GM20431 (cell line): ENCODE data around the gene FAM50A.

Experiments
- in situ Hi-C: fragments of 300-500 bp; cut with MseI, MboI; formaldehyde crosslinking; loops from one replicate; pipeline ENCODE4 v1.15.0; 2020; ENCODE audit warnings: low sequenced_read_pairs; ENCODE audit not compliant: unreplicated experiment

Gene FAM50A

DNA sequence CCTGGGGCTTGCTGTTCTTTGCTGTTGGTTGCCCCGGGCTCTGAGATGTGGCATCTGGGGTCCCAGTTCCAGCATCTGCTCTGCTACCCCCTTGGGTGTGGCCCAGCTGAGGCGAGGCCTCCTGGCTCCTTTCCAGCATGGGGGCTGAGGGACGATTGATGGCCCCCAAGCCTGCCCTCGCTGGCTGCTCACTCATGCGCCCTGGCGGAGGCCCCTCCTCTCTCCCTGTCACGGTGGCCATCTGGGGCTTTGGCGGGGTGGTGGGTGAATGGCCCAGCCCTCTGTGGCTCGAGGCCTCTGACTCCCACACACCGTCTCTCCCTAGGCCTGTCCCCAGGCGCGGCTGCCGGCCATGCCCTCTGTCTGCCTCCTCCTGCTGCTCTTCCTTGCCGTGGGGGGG, 15.9 kb downstream of the FAM50A start:
- in situ Hi-C loops: no loop called here

DNA sequence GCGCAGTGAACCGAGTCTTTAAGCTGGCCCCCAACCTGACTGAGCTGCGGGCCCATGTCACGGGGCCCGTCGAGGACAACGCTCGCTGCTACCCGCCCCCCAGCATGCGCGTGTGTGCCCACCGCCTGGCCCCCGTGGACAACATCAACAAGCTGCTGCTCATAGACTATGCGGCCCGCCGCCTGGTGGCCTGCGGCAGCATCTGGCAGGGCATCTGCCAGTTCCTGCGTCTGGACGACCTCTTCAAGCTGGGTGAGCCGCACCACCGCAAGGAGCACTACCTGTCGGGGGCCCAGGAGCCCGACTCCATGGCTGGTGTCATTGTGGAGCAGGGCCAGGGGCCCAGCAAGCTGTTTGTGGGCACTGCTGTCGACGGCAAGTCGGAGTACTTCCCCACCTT, 16.4 kb downstream of the FAM50A start:
- in situ Hi-C loops: no loop called here

DNA sequence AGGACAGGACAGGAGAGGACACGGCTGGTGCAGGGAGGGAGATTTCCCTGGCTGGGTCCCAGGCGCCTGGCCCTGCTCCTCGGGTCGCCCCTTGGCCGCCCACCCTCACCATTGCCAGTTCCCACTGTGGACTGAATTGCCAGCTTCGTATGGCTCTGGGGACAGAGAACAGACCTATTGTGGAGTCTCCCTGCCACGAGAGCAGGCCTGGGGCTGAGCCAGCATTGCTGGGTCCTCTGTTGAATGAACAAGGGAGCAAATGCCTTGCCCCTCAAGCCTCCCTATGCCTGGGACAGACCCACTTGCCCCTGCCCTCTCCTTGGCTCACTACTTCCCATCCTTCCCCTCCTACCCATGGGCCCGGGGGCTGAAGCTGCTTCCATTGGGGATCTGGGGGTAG, 18.5 kb downstream of the FAM50A start:
- in situ Hi-C loops: no loop called here

DNA sequence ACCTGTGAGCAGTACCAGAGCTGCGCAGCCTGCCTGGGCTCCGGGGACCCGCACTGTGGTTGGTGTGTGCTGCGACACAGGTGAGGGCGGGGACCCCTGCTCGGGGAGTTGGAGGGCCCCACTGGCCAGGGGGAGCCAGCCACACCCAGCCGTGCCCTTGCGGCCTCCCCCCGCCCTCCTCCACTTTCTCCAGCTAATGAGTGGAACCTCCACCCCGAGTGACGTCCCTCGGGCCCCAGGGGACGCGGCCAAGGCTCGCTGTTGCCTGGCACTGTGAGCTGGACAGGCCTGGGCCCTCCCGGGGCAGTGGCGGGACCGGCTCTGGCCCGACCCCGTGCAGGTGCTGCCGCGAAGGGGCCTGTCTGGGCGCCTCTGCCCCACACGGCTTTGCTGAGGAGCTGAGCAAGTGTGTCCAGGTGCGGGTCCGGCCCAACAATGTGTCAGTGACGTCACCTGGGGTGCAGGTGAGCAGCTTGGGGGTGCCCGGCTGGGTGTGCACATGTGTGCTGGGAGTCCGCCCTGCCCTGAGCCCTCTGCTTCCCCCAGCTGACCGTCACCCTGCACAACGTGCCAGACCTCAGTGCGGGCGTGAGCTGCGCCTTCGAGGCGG, 19.8 kb downstream of the FAM50A start:
- in situ Hi-C loops: no loop called here

DNA sequence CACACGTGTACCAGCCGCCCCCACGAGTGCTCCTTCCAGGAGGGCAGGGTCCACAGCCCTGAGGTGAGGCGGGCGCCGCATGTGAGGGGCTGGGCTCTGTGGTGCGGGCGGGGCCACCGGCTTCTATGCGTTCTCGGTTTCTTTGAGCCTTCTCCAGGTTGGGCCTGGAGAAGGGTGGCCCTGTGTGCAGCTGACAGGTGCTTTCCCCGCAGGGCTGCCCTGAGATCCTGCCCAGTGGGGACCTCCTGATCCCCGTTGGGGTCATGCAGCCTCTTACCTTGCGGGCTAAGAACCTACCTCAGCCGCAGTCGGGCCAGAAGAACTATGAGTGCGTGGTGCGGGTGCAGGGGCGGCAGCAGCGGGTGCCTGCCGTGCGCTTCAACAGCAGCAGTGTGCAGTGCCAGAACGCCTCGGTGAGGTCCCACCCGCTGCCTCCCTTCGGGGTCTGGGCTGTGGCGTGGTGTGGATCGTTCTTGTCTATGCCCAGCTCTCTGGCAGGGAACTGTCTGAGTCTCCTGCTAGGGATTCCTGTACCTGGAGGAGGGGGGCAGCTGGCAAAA, 20.9 kb downstream of the FAM50A start:
- in situ Hi-C loops: no loop called here

DNA sequence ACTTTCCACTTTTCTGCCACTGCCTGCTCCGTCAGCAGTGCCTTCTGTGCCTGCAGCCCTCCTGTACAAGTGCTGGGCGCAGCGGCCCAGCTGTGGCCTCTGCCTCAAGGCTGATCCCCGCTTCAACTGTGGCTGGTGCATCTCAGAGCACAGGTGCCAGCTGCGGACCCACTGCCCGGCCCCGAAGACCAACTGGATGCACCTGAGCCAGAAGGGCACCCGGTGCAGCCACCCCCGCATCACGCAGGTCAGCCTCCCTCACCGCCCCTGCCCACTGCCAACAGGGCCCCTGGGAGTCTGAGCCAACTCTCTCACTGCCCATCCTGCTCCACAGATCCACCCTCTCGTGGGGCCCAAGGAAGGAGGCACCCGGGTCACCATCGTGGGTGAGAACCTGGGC, 21.7 kb downstream of the FAM50A start:
- in situ Hi-C loops: no loop called here

DNA sequence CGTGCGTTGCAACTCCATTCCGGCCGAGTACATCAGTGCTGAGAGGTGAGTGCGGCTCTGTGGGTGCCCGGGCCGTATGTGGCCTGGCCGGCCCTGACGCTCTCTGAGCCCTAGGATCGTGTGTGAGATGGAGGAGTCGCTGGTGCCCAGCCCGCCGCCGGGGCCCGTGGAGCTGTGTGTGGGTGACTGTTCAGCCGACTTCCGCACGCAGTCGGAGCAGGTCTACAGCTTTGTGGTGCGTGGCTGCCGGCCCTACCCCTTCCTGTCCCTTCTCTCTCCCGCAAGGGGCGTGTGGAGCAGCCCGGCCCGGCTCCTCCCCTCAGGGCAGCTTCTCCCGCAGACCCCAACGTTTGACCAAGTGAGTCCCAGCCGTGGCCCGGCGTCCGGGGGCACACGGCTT, 22.1 kb downstream of the FAM50A start:
- in situ Hi-C loops: no loop called here

DNA sequence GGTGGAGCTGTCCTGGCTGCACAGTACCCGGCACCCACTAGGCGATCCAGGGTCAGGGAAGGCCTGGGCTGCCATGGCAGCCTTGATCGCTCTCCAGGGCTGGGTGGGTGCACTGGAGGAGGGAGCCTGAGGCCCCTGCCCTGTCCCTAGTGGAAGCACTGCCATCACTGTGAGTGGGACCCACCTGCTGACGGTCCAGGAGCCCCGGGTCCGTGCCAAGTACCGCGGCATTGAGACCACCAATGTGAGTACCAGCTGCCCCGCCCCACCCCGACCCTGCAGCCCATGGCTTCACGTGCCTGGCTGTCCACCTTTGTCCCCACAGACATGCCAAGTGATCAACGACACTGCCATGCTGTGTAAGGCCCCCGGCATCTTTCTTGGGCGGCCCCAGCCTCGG, 23.0 kb downstream of the FAM50A start:
- in situ Hi-C loops: no loop called here

DNA sequence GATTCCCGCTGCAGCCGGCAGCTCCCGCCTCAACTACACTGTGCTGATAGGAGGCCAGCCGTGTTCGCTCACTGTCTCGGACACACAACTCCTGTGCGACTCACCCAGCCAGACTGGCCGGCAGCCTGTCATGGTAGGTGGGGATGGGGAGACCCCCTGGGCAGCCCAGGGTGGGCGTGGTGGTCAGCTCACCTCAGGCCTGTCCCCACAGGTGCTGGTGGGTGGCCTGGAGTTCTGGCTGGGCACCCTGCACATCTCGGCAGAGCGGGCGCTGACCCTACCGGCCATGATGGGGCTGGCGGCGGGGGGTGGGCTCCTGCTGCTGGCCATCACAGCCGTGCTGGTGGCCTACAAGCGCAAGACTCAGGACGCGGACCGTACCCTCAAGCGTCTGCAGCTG, 23.6 kb downstream of the FAM50A start:
- in situ Hi-C loops: no loop called here

DNA sequence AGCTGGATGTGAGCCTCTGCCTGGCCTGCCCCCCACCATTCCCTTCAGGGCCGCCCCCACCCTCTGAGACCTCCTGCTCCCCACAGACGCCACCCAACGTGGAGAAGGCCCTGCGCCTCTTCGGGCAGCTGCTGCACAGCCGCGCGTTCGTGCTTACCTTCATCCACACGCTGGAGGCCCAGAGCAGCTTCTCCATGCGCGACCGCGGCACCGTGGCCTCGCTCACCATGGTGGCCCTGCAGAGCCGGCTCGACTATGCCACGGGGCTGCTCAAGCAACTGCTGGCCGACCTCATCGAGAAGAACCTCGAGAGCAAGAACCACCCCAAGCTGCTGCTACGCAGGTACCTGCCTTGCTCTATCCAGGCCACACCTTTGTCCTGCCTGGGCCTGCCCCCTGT, 24.3 kb downstream of the FAM50A start:
- in situ Hi-C loops: no loop called here

DNA sequence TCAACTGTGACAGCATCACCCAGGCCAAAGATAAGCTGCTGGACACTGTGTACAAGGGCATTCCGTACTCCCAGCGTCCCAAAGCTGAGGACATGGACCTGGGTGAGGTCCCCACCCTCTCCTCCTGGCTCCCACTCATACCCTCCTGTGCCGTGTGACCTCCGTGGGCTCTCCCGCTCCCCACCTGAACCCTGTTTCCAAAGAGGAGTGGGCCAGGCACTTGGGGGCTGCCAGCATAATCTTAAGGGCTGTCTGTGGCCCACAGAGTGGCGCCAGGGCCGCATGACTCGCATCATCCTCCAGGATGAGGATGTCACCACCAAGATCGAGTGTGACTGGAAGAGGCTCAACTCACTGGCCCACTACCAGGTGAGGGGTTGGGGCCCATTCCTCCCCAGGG, 25.2 kb downstream of the FAM50A start:
- in situ Hi-C loops: no loop called here

DNA sequence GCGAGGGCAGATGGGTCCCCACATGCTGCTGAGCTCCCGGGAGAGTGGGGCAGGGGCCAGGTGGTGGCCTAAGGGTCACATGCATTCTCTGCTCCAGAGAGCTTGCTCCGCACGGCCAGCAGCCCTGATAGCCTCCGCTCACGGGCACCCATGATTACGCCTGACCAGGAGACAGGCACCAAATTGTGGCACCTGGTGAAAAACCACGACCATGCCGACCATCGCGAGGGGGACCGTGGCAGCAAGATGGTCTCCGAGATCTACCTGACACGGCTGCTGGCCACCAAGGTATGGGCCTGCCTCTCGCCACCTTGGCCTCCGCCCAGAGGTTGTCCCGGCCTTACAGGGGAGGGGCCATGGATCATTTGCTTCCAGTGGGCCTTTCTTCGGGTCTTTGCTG, 25.9 kb downstream of the FAM50A start:
- in situ Hi-C loops: no loop called here

DNA sequence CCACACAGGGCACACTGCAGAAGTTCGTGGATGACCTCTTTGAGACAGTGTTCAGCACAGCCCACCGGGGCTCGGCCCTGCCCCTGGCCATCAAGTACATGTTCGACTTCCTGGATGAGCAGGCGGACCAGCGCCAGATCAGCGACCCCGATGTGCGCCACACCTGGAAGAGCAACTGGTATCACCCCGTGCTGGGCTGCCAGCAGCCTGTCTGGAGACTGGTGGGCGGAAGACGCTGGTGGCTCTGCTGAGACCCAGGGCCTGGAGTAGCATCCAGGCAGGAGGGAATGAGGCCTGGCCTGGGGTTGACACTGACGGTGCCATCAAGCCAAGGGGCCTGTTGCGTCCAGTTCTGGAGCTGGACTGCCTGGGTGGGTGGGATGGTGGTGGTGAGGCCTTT, 26.5 kb downstream of the FAM50A start:
- in situ Hi-C loops: no loop called here

DNA sequence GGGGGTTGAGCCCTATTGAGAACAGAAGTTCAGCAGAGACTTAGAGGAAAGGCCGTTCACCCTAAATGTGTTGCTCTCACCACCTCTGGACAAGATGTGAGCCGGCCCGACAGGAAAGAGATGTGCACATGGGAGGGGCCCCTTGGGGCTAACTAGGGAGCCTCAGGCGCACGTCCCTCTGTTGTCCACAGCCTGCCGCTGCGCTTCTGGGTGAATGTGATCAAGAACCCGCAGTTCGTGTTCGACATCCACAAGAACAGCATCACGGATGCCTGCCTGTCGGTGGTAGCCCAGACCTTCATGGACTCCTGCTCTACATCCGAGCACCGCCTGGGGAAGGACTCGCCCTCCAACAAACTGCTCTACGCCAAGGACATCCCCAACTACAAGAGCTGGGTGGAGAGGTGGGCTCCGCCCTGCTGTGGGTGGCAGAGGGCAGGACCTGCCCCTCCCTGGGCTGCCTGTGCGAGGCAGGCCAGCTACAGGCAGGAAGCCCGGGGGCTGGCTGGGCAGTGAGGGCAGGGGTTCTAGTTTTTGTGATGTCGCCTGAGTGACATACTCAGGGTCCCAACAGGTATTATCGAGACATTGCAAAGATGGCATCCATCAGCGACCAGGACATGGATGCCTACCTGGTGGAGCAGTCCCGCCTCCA, 27.1 kb downstream of the FAM50A start:
- in situ Hi-C loops: no loop called here

DNA sequence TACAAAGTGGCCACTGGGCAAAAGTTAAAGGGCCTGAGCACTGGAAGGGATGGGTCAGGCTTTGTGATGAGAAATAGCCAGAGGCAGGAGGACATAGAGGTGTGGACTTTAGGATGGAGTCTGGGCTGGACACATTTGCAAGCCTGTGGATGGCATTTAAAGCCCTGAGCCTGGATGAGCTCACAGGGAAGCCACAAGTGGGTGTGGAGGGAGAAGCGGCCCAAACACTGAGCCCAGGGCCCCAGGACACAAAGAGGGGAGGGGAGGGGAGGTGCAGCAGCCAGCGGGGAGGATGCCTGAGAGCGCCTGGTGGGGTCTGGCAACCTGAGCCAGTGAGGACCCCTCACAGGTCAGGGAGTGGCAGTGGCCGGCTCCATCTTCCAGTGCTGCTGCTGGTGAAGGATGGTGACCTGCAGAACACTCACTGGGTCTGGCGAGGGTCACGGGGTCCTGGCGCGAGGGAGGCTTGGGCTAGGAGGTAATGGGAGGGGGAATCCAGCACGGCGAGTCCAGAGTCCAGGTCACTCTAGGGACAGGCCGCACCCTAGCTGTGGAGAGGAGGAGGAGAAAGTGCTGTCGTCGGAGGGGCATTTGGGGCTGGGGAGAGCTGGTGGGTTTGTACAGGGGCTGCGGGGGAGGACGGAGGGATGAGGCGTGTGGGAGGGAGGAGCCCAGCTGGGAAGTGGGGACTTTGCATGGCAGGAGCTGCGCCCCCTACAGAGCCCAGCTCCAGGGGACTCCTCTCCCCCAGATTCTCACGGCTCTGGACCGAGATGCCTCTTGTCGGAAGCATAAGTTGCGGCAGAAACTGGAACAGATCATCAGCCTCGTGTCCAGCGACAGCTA, 28.1 kb downstream of the FAM50A start:
- in situ Hi-C loops: no loop called here

DNA sequence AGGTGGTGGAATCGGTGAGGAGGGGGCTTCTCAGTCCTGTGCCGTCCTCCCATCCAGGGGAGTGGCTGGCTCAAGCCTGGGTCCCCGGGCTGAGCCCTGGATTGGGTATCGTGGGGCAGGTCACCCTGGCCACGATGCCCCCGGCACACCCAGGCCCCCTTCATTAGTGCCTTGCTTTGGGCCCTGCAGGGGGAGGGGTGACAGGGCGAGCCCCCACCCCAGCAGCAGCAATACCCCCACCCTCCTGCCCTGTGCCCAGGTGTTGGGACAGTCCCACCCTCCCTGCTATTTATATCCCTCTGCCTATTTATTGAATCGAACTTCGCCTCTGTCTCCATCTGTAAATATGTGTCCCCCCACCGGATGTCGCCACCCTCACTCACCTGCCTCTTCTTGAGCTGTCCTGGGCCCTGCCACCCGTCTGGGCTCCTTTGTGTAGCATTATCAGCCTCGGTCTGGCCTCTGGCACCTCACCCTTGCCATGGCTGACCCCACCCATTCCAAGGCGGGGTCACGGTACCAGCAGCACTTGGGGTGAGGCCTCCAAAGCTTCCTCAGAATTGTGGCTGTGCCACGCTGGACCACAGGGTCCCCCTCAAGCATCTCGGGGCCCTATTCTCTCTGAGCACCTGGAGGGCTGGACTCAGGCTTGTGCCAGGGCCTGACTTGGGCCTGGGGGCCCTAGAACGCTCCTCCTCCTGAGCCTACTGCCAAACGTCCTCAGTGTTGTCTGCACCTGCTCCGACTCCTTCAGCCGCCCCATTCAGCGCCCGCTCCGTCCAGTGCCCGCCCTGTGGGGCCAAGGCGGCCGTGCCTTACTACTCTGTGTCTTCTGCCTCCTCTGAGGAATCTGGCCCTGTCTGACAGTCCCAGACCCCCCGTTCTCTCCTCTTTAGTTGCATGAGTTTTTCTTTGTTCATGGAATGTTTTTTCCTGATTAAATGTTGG, 29.0 kb downstream of the FAM50A start:
- in situ Hi-C loops: no loop called here

DNA sequence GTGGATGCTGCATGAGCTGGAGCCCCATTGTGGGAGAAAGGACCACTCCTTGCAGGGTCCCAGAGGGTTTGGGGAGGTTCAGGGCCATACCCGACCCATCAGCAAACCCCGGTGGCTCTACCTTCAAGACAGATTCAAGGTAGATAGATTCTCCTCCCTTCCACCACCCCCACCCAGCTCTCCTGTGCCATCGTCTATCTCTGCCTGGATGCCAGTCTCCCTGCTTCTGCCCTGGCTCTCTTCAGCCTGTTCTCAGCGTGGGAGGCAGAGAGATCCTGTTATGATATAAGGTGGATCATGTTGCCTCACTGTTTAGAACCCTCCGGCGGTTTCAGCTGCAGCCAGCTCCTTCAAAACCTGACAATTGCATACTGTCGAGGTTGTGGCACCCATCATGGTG, 29.7 kb downstream of the FAM50A start:
- in situ Hi-C loops: no loop called here

DNA sequence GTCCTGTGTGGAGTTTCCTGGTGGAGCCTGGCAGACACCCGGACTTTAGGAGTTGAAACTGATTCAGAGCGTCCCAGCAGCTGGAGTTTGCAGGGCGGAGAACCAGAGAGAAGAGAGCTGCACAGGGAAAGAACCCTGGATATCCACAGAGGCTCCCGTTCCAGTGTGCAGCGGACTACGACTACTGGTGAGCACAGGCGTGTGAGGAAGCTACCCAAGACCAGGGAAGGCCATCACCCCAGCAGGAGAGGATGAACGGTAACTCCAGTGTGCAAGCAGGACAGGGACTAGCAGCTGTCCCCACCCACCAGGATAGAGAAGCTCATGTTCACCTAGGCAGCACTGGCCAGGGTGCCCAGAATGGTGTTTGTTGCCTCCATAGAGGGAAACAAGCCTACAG, 32.9 kb downstream of the FAM50A start:
- in situ Hi-C loops: no loop called here

DNA sequence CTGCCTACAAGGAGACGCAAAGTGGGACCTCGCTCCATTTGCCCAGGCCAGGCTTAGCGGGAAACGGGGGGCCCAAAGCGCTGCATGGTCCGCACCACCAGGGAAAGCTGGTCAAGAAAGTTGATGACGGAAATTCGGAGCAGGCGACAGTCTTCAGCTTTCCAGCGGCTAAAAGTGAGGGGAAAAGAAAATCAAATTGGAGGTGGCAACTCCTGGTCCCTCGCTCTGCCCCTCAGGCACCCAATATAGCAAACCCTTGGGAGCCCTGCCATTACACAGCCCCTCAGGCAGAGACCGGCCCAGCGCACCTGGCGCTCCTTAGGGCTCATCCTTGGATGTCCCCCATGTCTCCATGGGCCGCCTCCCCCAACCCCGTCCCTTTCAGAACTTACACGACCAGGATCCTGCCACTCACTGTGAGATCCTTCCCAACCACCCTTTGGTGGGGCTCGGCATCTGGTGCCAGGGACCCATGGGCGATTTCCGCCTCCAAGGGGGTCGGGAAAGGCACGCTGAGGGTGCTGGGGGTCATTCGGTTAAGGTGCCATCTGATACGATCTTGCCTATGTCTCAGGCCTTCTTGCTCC, 34.0 kb downstream of the FAM50A start:
- in situ Hi-C loops: no loop called here
